Measurements from ENCODE around the gene NFIL3.
"Not testable (repeated sequence)": the region's sequence is repeated elsewhere in the genome, so short reads cannot be mapped to it uniquely, and the experiment has no call there.

Gene NFIL3, protein sequence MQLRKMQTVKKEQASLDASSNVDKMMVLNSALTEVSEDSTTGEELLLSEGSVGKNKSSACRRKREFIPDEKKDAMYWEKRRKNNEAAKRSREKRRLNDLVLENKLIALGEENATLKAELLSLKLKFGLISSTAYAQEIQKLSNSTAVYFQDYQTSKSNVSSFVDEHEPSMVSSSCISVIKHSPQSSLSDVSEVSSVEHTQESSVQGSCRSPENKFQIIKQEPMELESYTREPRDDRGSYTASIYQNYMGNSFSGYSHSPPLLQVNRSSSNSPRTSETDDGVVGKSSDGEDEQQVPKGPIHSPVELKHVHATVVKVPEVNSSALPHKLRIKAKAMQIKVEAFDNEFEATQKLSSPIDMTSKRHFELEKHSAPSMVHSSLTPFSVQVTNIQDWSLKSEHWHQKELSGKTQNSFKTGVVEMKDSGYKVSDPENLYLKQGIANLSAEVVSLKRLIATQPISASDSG

DNA sequence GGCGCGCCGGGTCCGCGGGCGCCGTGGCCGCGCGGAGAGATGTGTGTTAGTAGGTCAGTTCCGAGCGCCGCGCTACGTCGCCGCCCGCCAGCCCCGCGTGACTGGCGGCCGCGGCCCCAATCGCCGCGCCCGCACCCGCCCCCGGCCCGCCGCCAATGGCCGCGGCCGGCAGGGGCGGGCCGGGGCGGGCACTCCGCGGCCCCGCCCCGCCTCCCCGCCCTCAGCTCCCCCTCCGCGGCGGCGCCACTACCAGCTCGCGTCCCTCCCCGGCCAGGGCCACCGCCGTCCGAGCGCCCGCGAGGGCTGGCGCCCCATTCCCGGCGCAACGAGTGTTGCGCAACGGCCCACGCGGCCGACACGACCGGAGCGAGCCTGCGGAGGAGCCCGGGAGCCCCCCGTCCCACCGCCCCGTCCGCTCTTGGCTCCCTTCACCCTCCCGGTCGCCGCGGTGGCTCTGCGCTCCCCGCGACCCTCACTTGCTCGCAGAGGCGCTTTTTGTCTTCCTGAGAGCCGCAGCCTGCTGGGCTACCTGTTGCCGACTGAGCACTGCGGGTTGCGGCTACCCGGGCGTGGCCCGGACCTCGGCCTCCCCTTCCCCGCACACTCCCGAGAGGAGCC lies at the start of gene NFIL3:
Gene NFIL3, minus strand, starts transcription at position 48 of the 618 bp plus-strand sequence. CDS start 13,098 bp downstream, outside the sequence.
- DNase-seq (ENCODE audit: low spot score) = peak; percentile 90

DNA sequence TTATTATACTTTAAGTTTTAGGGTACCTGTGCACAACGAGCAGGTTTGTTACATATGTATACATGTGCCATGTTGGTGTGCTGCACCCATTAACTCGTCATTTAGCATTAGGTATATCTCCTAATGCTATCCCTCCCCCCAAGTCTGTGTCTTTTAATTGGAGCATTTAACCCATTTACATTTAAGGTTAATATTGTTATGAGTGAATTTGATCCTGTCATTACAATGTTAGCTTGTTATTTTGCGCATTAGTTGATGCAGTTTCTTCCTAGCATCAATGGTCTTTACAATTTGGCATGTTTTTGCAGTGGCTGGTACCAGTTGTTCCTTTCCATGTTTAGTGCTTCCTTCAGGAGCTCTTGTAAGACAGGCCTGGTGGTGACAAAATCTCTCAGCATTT lies 47.9 kb upstream of the NFIL3 start:
- DNase-seq (ENCODE audit: low spot score) = not testable (repeated sequence)

DNA sequence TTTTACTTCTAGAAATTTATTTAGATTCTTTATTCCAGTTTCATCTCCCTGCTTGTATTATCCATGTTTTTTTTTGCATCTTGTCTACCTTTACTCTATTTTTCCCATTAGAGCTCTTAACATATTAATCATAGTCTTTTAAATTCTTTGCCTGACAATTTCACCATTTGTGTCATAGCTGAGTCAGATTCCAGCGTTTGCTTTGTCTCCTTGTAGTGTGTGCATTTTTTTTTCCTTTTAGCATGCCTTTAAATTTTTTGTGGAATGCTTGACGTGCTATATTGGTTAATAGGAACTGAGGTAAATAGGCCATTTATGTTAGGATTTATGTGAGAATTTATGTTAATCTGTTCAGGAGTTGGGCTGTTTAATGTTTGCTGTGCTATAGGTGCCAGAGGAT lies 41.8 kb upstream of the NFIL3 start:
- DNase-seq (ENCODE audit: low spot score) = no peak

DNA sequence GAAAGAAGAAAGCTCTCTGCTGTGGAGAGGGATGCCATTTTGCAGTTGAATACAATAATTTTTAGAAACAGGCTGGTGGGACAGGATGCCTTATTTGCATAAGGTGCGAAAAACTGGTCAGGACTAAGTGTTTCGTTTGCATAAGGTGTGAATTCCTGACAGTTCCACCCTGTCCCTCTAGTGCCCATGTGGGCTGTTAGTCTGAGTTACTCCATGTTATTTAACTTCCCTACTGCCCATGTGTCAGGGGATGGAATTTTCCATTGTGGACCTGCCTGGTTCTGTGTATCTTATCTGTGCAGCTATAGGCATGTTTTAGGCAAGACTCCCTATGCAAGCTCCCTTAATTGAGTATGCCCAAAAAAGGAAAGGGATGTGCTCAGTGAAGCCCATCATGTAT lies 35.3 kb upstream of the NFIL3 start:
- no peak for DNase-seq (ENCODE audit: low spot score)

DNA sequence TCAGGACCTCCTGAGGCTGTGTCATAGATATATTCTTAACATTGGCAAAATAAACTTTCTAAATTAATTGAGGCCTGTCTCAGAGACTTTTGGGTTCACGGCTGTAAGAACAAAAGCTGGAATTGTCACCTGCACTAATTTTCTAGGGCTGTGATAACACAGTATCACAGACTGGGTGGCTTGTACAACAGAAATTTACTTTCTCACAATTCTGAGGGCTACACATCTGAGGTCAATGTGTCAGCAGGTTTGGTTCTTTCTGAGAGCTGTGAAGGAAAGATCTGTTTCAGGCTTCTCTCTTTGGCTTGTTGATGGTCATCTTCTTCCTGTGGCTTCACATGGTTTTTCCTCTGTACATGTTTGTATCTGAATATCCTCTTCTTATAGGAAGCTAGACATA lies 29.2 kb upstream of the NFIL3 start:
- no peak for DNase-seq (ENCODE audit: low spot score)

DNA sequence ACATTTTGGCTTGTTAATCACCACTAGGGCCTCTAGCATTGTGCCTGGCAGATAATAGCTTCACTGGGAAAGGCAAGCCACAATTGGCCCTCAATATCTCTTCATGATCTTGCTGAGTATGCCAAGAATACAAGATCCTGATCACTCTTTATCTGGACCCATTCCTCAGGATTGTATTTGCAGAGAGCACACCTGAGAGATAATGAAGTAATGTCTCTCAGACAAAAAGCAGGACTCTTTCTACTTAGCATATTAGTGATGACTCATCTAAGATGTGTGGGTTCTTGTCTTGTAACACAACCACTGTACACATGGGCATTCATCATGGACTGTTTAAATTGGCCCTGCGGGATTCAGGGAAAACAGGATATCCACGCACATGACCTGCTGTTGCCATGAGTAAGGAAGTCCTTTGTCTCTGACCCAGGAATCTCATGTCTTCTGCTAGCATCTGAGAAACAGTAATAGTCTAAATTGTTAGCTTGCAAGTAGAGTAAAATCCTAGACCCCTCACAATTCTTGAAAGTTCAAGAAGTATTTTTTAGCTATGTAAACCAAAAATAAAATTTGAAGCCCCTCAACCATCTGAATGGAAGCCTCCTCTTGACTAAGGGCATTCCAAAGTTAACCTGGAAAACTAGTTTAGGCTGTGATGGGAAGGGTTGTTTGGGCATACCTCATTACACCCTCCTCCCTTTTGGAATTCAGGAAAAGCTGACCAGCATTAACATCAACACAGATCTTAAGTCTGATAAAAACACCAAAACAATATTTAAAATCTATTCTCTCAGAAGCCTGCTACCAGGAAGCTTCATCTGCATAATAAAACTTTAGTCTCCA lies 28.0 kb upstream of the NFIL3 start:
- DNase-seq (ENCODE audit: low spot score) = no peak

DNA sequence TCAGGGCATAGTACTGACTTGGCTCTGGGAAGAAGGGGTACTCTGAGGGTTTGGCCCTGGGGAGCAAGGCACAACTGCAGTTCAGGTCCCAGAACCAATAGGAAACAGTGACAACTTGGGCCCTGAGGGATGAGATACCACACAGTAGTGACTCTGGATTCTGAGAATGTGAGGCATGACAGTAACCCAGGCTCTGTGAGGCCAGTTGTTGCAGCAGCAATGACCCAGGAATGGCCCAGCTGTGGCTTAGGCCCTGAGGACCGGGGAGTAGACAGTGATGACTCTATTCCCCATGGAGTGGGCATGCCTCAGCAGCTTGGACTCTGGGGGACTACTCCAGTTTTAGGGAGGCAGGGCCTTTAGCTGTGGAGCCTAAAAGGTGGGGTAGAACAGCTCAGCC lies 21.5 kb upstream of the NFIL3 start:
- peak; percentile 20 for DNase-seq (ENCODE audit: low spot score)

DNA sequence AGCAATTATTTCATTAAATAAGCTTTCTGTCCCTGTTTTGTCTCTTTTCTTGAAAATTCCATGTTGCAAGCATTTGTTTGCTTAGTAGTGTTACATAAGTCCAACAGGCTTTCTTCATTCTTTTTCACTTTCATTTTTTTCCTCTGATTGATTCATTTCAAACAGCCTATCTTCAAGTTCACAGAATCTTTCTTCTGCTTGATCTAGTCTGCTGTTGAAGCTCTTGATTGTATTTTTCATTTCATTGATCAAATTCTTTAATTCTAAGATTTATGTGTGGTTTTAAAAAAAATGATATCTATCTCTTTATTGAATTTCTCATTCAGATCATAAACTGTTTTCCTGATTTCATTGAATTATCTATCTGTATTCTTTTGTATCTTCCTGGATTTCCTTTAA lies 20.4 kb upstream of the NFIL3 start:
- no peak for DNase-seq (ENCODE audit: low spot score)

DNA sequence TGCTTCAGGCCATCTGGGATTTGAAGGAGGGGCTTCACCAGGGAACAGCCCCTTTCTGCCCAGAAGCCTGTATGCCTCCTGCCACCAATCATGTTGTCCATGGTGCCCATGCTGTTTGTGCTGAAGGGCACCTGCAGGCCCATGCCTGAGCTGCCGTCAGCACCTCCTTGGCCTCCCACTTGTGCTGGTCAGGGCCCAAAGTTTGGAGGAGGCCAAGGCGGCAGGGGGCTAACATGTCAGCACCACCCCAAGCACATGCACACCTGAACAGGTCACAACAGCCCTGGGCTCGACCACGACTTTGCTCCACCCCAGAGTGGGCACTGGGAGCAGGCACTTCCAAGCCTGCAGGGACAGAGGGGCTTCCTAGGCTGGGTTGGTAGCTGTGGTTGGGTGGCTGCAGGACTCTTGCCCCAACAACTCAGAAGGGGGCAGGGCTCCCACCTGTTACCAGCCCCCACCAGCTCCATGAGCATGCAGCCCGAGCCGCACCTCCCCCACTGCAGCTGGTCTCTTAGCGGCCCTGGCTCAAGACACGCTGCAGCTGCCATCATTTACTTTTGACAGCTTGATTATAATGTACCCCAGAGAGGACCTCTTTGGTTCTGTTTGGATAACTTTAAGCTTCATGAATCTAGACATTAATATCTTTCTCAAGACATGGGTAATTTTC lies 19.8 kb upstream of the NFIL3 start:
- no peak for DNase-seq (ENCODE audit: low spot score)

DNA sequence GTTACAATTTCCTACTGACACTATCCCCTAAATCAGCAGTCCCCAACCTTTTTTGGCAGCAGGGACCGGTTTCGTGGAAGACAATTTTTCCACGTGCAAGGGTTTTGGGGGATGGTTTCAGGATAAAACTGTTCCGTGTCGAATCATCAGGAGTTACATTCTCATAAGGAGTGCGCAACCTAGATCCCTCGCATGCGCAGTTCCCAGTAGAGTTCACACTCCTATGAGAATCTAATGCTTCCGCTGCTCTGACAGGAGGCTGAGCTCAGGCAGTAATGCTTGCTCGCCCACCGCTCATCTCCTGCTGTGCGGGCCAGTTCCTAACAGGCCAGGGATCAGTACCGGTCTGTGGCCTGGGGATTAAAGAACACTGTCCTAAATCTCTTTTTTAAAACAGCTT lies 13.2 kb upstream of the NFIL3 start:
- no peak for DNase-seq (ENCODE audit: low spot score)

DNA sequence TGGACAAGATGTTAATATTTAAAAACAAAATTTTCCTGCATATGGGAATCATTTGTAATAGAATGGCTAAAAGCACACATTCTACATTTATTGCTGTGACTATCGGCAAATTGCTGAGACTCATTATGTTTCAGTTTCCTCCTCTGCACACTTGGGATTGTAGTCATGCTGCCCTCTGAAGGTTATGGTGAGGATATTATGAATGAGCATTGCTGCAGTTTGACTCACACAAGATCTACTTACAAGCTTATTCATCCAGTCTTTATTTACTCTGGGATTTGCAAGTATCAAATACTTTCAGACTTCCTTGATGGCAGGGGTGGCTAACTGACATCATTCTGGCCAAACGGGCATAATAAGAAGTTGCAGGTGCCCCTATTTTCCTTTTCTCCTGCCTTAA lies 9.5 kb upstream of the NFIL3 start:
- peak; percentile 83 for DNase-seq (ENCODE audit: low spot score)

DNA sequence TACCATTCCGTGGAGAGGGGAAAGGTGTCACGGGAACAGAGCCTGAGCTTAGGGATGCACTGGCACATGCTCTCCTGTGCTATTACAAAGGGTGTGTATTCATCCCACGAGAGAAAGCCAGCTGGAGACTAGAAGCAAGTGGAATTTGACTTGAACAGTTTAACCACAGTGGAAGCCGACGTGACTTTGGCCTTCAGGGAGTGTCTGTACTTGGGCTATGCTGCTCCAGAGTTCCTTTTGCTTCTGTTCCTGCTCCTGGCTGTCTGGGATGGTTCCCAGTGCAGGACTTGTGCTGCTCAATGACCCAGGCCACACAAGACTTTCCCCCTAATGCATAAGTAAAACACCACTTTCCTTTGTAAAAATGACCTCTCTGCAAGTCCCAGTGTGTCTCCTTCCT lies 7.9 kb upstream of the NFIL3 start:
- no peak for DNase-seq (ENCODE audit: low spot score)

DNA sequence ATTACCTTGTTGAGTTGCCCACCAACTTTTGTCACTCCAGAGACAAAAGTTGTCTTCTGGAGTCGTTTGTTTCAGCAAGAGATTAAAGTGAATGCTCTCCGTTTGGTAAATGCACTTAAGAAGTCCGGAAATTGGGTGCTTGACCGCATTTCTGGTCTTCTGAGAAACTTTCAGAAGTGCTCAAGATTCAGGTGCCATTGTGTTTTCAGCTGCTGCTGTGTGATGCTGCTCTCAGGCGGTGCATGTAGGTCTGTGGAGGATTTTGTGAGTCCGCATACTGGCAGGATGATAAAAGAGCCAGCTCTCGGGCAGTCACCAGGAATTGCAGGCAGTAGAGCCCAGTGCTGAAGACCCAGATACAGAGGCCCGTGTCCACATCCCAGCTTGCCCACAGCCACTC lies 5.9 kb upstream of the NFIL3 start:
- DNase-seq (ENCODE audit: low spot score) = no peak

DNA sequence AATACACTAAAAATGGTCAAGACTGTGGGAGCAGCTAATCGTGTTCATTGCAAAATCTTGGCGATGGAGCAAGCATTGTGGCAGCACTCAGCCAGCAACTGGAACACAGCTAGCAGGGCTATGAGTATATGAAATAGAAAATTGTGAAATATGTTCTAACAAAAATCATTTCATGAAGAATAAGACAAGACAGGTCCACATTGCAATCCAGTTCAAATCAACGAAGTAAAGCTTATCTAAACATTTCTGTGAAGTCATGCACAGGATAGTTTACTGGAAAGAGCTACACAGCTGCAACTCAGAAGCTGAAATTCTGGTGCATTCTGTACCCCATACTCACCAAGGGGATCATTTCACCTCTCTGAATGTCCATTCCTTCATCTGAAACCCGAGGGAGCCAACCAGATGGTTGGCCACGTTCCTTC lies 5.3 kb upstream of the NFIL3 start:
- no peak for DNase-seq (ENCODE audit: low spot score)

DNA sequence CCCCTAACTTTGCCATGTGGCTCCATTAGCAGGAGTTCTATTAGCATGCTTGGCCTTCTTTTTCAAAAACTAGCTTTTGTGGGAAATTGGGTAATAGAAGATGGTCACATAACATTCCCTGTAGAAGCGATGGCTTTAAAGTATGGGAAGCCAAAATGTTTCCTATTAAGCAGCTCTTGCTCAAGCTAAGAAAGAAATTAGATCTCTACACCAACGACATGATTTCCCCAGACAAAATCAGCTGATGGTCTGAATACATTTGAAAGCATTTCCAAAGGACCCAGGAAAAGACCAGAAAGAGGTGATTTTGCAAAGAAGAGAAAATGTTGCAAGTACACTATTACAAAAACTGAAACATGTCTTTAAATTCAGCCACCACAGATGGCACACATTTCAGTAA lies 4.8 kb upstream of the NFIL3 start:
- no peak for DNase-seq (ENCODE audit: low spot score)

DNA sequence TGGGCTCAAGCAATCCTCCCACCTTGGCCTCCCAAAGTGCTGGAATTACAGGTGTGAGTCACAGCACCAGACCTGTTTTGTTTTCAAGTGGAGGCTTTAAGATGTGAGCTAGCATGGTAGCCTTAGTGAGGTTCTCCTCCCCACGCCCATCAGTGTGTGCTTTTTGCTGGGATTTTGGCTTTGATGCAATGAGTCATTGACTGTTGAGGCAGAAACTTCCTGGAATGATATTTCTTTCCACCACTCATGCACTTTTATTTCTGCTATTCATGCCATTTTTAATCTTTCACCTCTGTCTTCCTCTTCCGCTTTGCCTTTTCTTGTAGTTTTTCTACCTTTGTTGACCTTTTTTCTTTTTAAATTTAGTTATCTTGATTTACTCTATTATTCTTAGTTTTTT lies 4.2 kb upstream of the NFIL3 start:
- DNase-seq (ENCODE audit: low spot score) = peak; percentile 54

DNA sequence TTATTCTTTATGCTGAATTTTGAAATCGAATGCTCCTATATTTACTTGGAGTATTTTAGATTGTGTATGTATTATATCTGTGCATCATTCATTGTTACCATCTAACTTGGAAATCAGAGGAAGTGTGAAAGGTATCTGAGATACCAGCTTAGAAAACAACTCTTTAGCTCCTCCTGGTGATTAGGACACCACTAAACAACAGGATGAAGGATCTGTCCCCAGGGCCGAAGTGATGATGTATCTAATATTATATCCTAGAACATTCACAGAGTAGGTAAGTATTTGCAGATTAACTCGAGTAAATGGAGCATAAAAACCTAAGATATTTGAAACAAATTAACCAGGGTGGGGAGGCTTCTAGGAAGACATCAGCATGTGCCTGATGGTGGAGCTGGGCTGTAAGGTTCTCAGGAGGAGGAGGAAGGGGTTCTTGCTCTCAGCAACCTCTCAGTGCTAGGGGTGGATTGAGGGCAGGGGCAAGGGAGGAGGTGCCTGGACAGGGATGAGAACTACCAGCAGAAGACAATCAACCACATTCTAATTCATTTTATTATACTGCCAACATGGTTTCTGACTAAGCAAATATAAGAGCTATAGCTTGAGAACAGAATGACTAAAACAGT lies 2.6 kb upstream of the NFIL3 start:
- DNase-seq (ENCODE audit: low spot score) = no peak

DNA sequence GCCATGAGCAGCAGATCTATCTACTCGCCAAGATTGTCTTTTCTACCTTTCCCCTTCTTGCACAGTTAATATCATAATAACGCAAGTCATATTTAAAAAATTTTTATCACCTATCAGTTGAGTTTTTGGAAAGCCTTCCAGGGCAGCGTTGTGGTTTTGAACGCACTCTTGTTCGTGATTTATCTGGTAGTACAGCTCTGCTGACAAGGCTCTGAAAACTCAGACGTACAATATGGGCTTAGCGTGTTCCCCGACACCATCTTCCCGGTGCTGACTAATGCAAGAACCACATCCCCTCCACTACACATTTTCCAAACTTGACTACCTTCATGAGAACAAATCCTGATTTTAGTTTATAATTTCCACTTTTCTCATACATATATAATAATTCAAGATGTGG lies 1.6 kb upstream of the NFIL3 start:
- DNase-seq (ENCODE audit: low spot score) = no peak

DNA sequence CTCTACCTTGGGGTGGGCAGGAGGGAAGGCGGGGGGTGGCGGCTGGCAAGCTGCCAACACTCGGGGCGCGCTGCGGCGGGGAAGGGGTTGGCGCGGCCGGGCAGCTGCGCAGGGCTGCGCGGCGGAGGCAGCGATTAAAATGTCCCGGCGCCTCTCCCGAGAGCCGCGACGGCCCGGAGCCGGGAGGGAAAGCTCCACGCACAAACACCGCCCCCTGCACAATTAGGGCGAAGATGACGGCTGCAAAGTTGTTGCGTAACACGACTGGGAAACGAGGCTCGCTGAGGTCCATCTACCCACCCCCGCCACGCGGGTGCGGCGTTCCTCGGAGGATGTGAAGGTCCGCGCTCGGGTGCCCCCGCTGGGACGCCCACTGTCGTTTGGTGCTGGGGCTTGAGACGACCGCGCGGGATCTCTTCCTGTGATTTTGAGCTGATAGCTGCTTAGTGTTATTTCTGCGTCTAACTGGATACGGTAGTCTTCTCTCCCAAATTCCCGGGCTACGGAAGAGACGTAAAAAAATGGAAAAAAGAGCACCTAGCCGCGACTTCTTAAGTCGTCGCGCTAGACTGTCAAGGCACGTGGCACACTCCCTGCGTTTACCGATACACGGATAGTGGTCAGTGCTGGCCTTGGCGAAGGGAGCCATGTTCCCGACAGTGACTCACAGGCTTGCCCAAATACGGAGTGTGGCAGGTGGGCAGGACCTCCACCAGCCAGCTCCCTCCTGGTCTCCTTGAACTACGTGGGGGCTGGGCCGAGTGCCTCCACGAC lies 958 bp upstream of the NFIL3 start:
- DNase-seq (ENCODE audit: low spot score) = peak; percentile 68

DNA sequence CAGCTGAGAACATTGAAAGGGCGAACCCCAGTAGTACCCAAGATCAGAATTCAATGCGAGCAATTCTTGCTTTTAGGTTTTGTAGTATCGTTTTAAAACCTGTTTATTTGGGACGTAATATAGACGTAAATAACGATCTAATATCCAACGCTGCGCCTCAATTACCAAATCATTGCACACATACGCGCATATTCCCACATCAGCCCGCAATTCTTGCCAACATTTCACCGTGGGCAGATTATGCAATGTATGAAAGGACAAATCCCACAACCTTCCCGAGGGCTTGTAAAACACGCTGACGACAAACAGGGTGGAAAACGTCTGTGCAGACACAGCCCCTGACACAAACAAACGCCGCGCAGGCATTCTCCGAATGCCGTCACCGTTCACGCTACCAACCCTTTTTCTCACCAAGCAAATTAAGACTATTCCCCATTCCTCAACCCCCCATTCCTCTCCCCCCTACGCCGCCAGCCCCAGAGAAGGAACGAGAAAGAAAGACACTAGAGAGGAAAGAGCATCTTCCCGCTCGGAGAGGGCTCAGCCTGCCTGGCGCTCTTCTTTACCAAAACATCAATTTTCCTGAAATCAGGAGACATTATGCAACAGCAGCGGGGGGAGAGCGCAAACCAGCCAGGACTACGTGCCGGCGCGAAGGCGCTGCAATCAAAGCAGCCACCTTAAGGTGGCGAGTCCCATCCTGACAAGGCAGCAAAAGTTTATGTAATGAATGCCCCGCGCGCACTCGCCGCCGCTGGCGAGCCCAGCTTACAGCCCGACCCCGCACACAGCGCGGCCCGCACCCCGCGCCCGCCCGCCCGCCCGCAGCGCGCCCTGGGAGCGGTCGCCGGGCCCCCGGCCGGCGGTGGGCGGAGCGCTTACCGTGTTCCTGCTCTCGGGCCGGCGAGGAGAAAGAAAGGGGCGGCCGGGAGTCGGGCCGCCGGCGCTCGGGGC lies 597 bp downstream of the NFIL3 start:
- DNase-seq (ENCODE audit: low spot score) = peak; percentile 35
